HepG2 (cell line): Measurements from ENCODE around the gene RAD51C. TPM values are rescaled to one million over a fixed set of nuclear protein-coding genes. Genes with fewer than 3 reads are reported as not detected.

Source experiments
- ATAC-seq: fragments of 200-7000 bp; cut with Tn5 transposase; 3 replicates; pipeline ENCODE4 v1.9.1; 2020; ENCODE audit warnings: mild to moderate bottlenecking, moderate library complexity
- BruUV-seq: library from RNA; stranded (reverse); fragments of 400-500 nt; replicated peaks from 2 replicates; lab custom pipeline; 2021; lab: Mats Ljungman, UMichigan
- CTCF ChIA-PET: fragments of 300-600 bp; formaldehyde crosslinking; extraction: SDS; loops from one replicate; lab custom pipeline; 2021; ENCODE audit warnings: low total read pairs, inconsistent platforms, low intra/inter-chr PET ratio; lab: Yijun Ruan, JAX
- POLR2A ChIA-PET: fragments of 350-600 bp; sonication (Branson Sonifier 250); formaldehyde crosslinking; loops from one replicate; lab custom pipeline; 2020; ENCODE audit warnings: antibody characterized with exemption, inconsistent platforms; lab: Yijun Ruan, JAX
- DNase-seq: peaks from one replicate; pipeline ENCODE4 v3.0.0-alpha.2; 2015; ENCODE audit warnings: low spot score
- FAIRE-seq: peaks from 3 replicates; lab custom pipeline; 2011; peaks lifted over from hg19 to GRCh38; lab: Jason Lieb, UNC
- H2AFZ ChIP-seq: one replicate; pipeline ENCODE4 v1.6.1; 2011; ENCODE audit warnings: low read length, inconsistent platforms
- H3K27ac ChIP-seq: fragments of 300-600 bp; 3 replicates; pipeline ENCODE4 v1.8.0; 2011; ENCODE audit warnings: mixed run types, mild to moderate bottlenecking, mixed read lengths, low read length, inconsistent platforms; ENCODE audit not compliant: insufficient read depth; ENCODE audit errors: extremely low read length
- H3K27me3 ChIP-seq, 2 experiments: fragments of 200-600 bp in 1 of 2; 2 replicates in 1 of 2; 3 replicates in 1 of 2; pipeline versions ENCODE4 v1.6.0 to v1.8.0; 2011; ENCODE audit warnings: low read length in 2 of 2, mild to moderate bottlenecking in 2 of 2, moderate library complexity in 2 of 2, inconsistent platforms in 1 of 2; ENCODE audit not compliant: insufficient read depth in 2 of 2, control insufficient read depth in 1 of 2
- H3K36me3 ChIP-seq, 2 experiments: fragments of 200-600 bp in 1 of 2; replicated peaks in 1 of 2; 2 replicates in 1 of 2; 3 replicates in 1 of 2; pipeline versions ENCODE4 v1.5.1 to v1.8.0; 2011; ENCODE audit warnings: low read length in 2 of 2, inconsistent platforms in 1 of 2; ENCODE audit not compliant: insufficient read depth in 2 of 2, control insufficient read depth in 1 of 2
- H3K4me1 ChIP-seq: 2 replicates; pipeline ENCODE4 v1.5.1; 2012; ENCODE audit warnings: low read length, inconsistent platforms; ENCODE audit not compliant: insufficient read depth
- H3K4me2 ChIP-seq: 2 replicates; pipeline ENCODE4 v1.6.0; 2011; ENCODE audit warnings: low read depth, low read length, inconsistent platforms
- H3K4me3 ChIP-seq, 3 experiments: fragments of 200-600 bp in 1 of 3; sonication (generic), shearing (Covaris generic) in 1 of 3; replicated peaks in 1 of 3; 2 replicates each; pipeline ENCODE4 v1.5.1; 2011 to 2016; ENCODE audit warnings: low read length in 3 of 3, inconsistent platforms in 2 of 3, low read depth in 2 of 3, mild to moderate bottlenecking in 2 of 3, control low read depth in 1 of 3, mixed read lengths in 1 of 3; ENCODE audit not compliant: insufficient read depth in 1 of 3
- H3K79me2 ChIP-seq: one replicate; pipeline ENCODE4 v1.6.1; 2011; ENCODE audit warnings: low read length, inconsistent platforms; ENCODE audit not compliant: insufficient read depth
- H3K9ac ChIP-seq: 2 replicates; pipeline ENCODE4 v1.6.0; 2011; ENCODE audit warnings: mild to moderate bottlenecking, low read depth, low read length, inconsistent platforms; ENCODE audit not compliant: insufficient read depth
- H3K9me3 ChIP-seq: 2 replicates; pipeline ENCODE4 v1.5.1; 2012; ENCODE audit warnings: mild to moderate bottlenecking, low read length
- H4K20me1 ChIP-seq: 2 replicates; pipeline ENCODE4 v1.6.0; 2011; ENCODE audit warnings: inconsistent platforms, mild to moderate bottlenecking, low read length, moderate library complexity; ENCODE audit not compliant: insufficient read depth
- IKZF4 ChIP-seq: sonication (generic); formaldehyde crosslinking; IDR thresholded peaks from 2 replicates; pipeline ENCODE4 v1.5.1; 2020; ENCODE audit warnings: borderline replicate concordance, mild to moderate bottlenecking, low read depth, missing genetic modification reagents; ENCODE audit errors: not compliant biosample characterization
- MAFK ChIP-seq, 2 experiments: IDR thresholded peaks in 1 of 2; conservative IDR thresholded peaks in 1 of 2; 2 replicates each; pipeline ENCODE4 v1.6.1; 2011; ENCODE audit warnings: improper control_type of control experiment in 2 of 2, low read length in 2 of 2
- RXRA ChIP-seq: sonication (generic); formaldehyde crosslinking; IDR thresholded peaks from 2 replicates; pipeline ENCODE4 v1.5.1; 2020; ENCODE audit warnings: missing genetic modification reagents
- SRSF4 ChIP-seq: fragments of 200-400 bp; formaldehyde crosslinking; IDR thresholded peaks from one replicate; pipeline ENCODE4 v1.6.1; 2018; ENCODE audit warnings: mild to moderate bottlenecking, low read depth, low read length, moderate library complexity; ENCODE audit not compliant: poor library complexity, severe bottlenecking
- ZNF24 ChIP-seq: fragments of 450-650 bp; IDR thresholded peaks from 2 replicates; pipeline ENCODE4 v1.6.1; 2017; ENCODE audit warnings: antibody characterized with exemption, mild to moderate bottlenecking
- ZNF367 ChIP-seq: sonication (generic); formaldehyde crosslinking; IDR thresholded peaks from 2 replicates; pipeline ENCODE4 v1.4.0; 2020; ENCODE audit warnings: missing genetic modification reagents, borderline replicate concordance
- WGBS: methylation state at CpG from one replicate; pipeline ENCODE4 v1.1.6; 2017; ENCODE audit warnings: low lambda C conversion rate; 5-methylcytosine and 5-hydroxymethylcytosine counted together
- in situ Hi-C: cut with HindIII; loops from 2 replicates; pipeline ENCODE4 v1.10.0; 2017; ENCODE audit warnings: low pct_unique_long_range_greater_than_20kb; ENCODE audit not compliant: extremely low pct_ligation_motif_present
- intact Hi-C: fragments of 100-400 bp; cut with micrococcal nuclease; formaldehyde crosslinking; loops from one replicate; pipeline ENCODE4 v1.10.0; 2022; ENCODE audit not compliant: unreplicated experiment
- polyA plus RNA-seq, 8 experiments: library from polyadenylated mRNA; depleted of rRNA in 3 of 8; stranded (reverse) in 7 of 8; unstranded in 1 of 8; fragments of >200 nt; fragmentation: Illumina TruSeq in 4 of 8; extraction: Trizol in 4 of 8; gene quantifications; 2 replicates each; pipeline versions ENCODE4 v1.2.1 to v1.2.3, GENCODE V29; 2011 to 2016; ENCODE audit warnings: low read depth in 4 of 8, missing spikeins in 1 of 8, mixed read lengths in 1 of 8; ENCODE audit not compliant: insufficient read depth in 1 of 8
- total RNA-seq, 5 experiments: library from RNA; depleted of rRNA; stranded (reverse); fragments of >200 nt; fragmentation: Illumina TruSeq; extraction: Trizol; gene quantifications; 2 replicates each; pipeline ENCODE4 v1.2.3, GENCODE V29; 2016; ENCODE audit warnings: low read depth in 1 of 5
- TF ChIP-seq, protein P1 (sequence below): sonication (generic); formaldehyde crosslinking; IDR thresholded peaks from 2 replicates; pipeline ENCODE4 v1.5.0; 2020; ENCODE audit warnings: mild to moderate bottlenecking, missing genetic modification reagents
- TF ChIP-seq, protein P2 (sequence below): sonication (generic); formaldehyde crosslinking; IDR thresholded peaks from 2 replicates; pipeline ENCODE4 v1.4.0; 2020; ENCODE audit warnings: mild to moderate bottlenecking, low read depth, missing genetic modification reagents
- TF ChIP-seq, protein P3 (sequence below): sonication (generic); formaldehyde crosslinking; IDR thresholded peaks from 2 replicates; pipeline ENCODE4 v1.4.0; 2020; ENCODE audit warnings: missing genetic modification reagents; ENCODE audit errors: not compliant biosample characterization

RAD51C gene
- total and polyA plus RNA-seq, 2 of the 13 experiments (the other 11 are each of a cell fraction or from before 2014, with no cell fraction given), result 38.5 to 106 TPM

DNA sequence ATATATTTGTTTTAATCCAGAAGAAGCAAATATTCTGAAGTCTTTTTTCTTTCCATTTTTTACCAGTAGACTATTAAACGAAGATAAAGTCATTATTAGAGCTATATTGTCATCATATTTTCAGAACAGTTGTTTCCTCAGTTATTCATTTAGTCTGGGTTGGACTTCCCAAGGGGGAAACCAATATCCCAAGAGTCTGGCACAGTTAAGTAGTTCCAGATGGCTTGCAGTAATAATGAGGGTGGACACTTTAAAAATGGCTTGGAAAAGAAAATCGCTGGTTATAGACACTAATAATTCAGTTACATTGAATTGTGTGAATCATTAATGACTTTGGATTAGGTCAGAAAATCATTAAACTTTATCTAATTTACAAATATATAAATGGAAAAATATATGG, 67.1 kb downstream of the RAD51C start:
- Histone ChIP-seq H2AFZ (no peak overlapping the region), H3K4me3 (no peak overlapping the region), H3K79me2 (no peaks in the 10 kb centered on the region), H4K20me1 (no peaks in the 10 kb centered on the region), H3K4me1 (peaks cover 10% of the 10 kb centered on the region), H3K9ac (no peak overlapping the region), H3K27me3 (peaks cover 2 to 47% of the 10 kb centered on the region in 2 experiments; a peak in 4 of 5 replicates), H3K9me3 (no peaks in the 10 kb centered on the region), H3K27ac (no peak overlapping the region), H3K36me3 (no peaks in the 10 kb centered on the region), H3K4me2 (no peak overlapping the region)
- CTCF ChIA-PET, result no interaction called here
- no peak for DNase-seq
- WGBS, result 0% methylated on average over 2 of the region's 2 CpGs
- in situ Hi-C loops, result no loop called here
- BruUV-seq, result no TSS peak
- POLR2A ChIA-PET, result no interaction called here
- no peak for FAIRE-seq
- TF ChIP-seq ZNF24 (no peak), ZNF367 (CRISPR knock-in tag) (no peak), SRSF4 (no peak), RXRA (no peak), MAFK (conservative IDR thresholded peaks at IDR 0.05 in 1 of 2, IDR thresholded peaks at IDR 0.05 in 1 of 2; ENCODE audit: low read length in 2 of 2) (no peak), IKZF4 (CRISPR knock-in tag) (no peak)
- TF ChIP-seq, protein P1, sequence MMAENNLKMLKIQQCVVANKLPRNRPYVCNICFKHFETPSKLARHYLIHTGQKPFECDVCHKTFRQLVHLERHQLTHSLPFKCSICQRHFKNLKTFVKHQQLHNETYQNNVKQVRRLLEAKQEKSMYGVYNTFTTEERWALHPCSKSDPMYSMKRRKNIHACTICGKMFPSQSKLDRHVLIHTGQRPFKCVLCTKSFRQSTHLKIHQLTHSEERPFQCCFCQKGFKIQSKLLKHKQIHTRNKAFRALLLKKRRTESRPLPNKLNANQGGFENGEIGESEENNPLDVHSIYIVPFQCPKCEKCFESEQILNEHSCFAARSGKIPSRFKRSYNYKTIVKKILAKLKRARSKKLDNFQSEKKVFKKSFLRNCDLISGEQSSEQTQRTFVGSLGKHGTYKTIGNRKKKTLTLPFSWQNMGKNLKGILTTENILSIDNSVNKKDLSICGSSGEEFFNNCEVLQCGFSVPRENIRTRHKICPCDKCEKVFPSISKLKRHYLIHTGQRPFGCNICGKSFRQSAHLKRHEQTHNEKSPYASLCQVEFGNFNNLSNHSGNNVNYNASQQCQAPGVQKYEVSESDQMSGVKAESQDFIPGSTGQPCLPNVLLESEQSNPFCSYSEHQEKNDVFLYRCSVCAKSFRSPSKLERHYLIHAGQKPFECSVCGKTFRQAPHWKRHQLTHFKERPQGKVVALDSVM (CRISPR knock-in tag), result no peak
- TF ChIP-seq, protein P2, sequence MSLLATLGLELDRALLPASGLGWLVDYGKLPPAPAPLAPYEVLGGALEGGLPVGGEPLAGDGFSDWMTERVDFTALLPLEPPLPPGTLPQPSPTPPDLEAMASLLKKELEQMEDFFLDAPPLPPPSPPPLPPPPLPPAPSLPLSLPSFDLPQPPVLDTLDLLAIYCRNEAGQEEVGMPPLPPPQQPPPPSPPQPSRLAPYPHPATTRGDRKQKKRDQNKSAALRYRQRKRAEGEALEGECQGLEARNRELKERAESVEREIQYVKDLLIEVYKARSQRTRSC, result no peak
- TF ChIP-seq, protein P3, sequence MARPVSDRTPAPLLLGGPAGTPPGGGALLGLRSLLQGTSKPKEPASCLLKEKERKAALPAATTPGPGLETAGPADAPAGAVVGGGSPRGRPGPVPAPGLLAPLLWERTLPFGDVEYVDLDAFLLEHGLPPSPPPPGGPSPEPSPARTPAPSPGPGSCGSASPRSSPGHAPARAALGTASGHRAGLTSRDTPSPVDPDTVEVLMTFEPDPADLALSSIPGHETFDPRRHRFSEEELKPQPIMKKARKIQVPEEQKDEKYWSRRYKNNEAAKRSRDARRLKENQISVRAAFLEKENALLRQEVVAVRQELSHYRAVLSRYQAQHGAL (CRISPR knock-in tag), result no peak
- no peak for ATAC-seq
- intact Hi-C loops, result no loop called here
